Type B pancreatic cell (in vitro differentiated cells): ENCODE measurements around the gene WDR1. TPM values are rescaled to one million over a fixed set of nuclear protein-coding genes. Genes with fewer than 3 reads are reported as not detected.

Source experiments
- DNase-seq: peaks from one replicate; pipeline ENCODE4 v3.0.0; 2021; ENCODE audit warnings: mixed read lengths; ENCODE audit not compliant: unreplicated experiment; ENCODE audit errors: extremely low spot score
- H3K27ac Mint-ChIP-seq: 2 replicates; pipeline ENCODE4 v1.8.0; 2021; ENCODE audit warnings: mild to moderate bottlenecking, mixed read lengths
- H3K27me3 Mint-ChIP-seq: 2 replicates; pipeline ENCODE4 v1.8.0; 2021; ENCODE audit warnings: mixed read lengths
- H3K36me3 Mint-ChIP-seq: 2 replicates; pipeline ENCODE4 v1.8.0; 2021; ENCODE audit warnings: mixed read lengths
- H3K4me1 Mint-ChIP-seq: one replicate; pipeline ENCODE4 v1.8.0; 2021; ENCODE audit warnings: mixed read lengths; ENCODE audit not compliant: unreplicated experiment
- H3K4me3 Mint-ChIP-seq: 2 replicates; pipeline ENCODE4 v1.8.0; 2021; ENCODE audit warnings: mild to moderate bottlenecking, mixed read lengths
- H3K9me3 Mint-ChIP-seq: 2 replicates; pipeline ENCODE4 v1.8.0; 2021; ENCODE audit warnings: mixed read lengths
- total RNA-seq: library from RNA; stranded (reverse); gene quantifications from 2 replicates; pipeline ENCODE4 v1.2.1, GENCODE V29; 2021; ENCODE audit warnings: low replicate concordance
- TF ChIP-seq, protein P1 (sequence below): fragments of 200-600 bp; sonication (generic); conservative IDR thresholded peaks from 2 replicates; pipeline ENCODE4 v1.5.0; 2021; ENCODE audit warnings: antibody characterized with exemption, mild to moderate bottlenecking

The WDR1 gene
- total RNA-seq, 1 donor from 2014 or later, result 227 TPM

GRCh38 chr4:10079256-10079655 is 37.3 kb downstream of the WDR1 start:
- no peaks in the 10 kb centered on the region for H3K27me3 Mint-ChIP-seq
- TF ChIP-seq, protein P1, sequence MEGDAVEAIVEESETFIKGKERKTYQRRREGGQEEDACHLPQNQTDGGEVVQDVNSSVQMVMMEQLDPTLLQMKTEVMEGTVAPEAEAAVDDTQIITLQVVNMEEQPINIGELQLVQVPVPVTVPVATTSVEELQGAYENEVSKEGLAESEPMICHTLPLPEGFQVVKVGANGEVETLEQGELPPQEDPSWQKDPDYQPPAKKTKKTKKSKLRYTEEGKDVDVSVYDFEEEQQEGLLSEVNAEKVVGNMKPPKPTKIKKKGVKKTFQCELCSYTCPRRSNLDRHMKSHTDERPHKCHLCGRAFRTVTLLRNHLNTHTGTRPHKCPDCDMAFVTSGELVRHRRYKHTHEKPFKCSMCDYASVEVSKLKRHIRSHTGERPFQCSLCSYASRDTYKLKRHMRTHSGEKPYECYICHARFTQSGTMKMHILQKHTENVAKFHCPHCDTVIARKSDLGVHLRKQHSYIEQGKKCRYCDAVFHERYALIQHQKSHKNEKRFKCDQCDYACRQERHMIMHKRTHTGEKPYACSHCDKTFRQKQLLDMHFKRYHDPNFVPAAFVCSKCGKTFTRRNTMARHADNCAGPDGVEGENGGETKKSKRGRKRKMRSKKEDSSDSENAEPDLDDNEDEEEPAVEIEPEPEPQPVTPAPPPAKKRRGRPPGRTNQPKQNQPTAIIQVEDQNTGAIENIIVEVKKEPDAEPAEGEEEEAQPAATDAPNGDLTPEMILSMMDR, result no peak
- peaks cover 26% of the 10 kb centered on the region for H3K36me3 Mint-ChIP-seq
- no peak overlapping the region for H3K4me3 Mint-ChIP-seq
- no peaks in the 10 kb centered on the region for H3K4me1 Mint-ChIP-seq
- DNase-seq, result no peak
- H3K9me3 Mint-ChIP-seq, result no peaks in the 10 kb centered on the region
- H3K27ac Mint-ChIP-seq, result peak overlapping the region; percentile 48

DNA sequence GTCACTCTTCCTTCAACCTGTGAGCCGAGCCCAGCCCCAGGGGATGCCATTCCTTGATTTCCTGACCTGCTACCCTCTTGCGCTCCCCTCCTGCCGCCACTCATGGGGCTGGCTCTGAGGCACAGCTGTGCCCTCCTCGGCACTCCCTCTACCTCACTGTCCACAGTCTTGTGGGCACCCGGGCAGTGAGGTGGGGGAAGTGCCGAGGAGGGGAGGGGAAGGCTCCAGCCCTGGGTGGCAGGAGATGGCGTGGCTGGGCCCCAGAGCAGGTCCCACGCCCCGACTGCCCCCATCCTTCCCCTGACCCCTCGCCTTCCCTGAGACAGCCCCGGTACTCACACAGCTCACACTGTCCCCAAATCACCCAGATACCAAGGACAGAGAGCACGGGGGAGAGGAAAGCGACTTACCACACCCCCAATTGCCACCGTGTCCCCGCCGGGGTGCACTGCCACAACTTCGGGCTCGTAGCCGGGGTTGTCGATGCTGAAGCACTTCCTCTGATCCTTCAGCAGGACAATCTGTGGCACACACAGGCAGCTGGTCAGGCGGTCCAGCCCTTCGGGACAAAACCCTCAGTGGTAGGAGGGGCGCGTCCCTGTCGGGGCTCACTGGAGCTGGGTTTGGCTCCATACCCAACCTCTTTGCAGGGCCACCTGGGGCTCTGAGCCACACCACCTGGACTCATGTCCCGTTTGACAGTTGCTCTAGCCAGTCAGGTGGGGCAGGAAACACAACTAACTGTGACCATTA is 37.9 kb downstream of the WDR1 start:
- H3K27ac Mint-ChIP-seq, result peak overlapping the region; percentile 48
- TF ChIP-seq, protein P1, result no peak
- no peaks in the 10 kb centered on the region for H3K27me3 Mint-ChIP-seq
- no peak for DNase-seq
- H3K4me3 Mint-ChIP-seq, result no peak overlapping the region
- no peaks in the 10 kb centered on the region for H3K9me3 Mint-ChIP-seq
- peaks cover 28% of the 10 kb centered on the region for H3K36me3 Mint-ChIP-seq
- H3K4me1 Mint-ChIP-seq, result no peaks in the 10 kb centered on the region

- Mint-ChIP-seq H3K36me3 (peaks cover 30% of the 10 kb centered on the region), H3K27me3 (no peaks in the 10 kb centered on the region), H3K4me1 (no peaks in the 10 kb centered on the region), H3K27ac (no peak overlapping the region), H3K9me3 (no peaks in the 10 kb centered on the region), H3K4me3 (no peak overlapping the region)
- TF ChIP-seq, protein P1, result no peak
- DNase-seq, result no peak
Observed at GRCh38 chr4:10077483-10078335, 38.9 kb downstream of the WDR1 start.

- no peak for DNase-seq
- TF ChIP-seq, protein P1, result no peak
- no peaks in the 10 kb centered on the region for H3K9me3 Mint-ChIP-seq
- H3K36me3 Mint-ChIP-seq, result peaks cover 32% of the 10 kb centered on the region
- H3K27ac Mint-ChIP-seq, result no peak overlapping the region
- no peak overlapping the region for H3K4me3 Mint-ChIP-seq
- no peaks in the 10 kb centered on the region for H3K27me3 Mint-ChIP-seq
- H3K4me1 Mint-ChIP-seq, result no peaks in the 10 kb centered on the region
Observed at GRCh38 chr4:10077076-10077475, 39.5 kb downstream of the WDR1 start.

DNA sequence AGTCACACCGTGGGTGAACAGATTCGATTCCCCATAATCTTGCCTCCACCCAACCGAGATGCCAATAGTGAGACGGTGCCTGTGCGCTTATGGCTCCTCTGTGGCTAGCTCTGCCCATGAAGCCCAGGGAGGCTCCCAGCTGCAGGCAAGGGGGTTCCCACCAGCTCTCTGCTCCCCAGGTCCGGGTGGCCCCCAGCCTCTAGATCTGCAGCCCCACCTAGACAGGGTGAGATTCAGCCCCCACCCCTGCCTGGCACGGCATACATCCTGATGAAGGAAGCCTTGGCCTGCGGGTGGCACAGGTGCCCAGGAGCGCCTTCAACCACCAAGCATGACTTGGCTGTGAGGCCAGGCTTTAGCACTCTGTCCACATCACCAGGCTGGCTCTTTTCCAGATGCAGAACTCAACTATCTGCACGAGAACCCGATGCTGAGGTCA is 40.6 kb downstream of the WDR1 start:
- Mint-ChIP-seq H3K27me3 (no peaks in the 10 kb centered on the region), H3K4me1 (no peaks in the 10 kb centered on the region), H3K27ac (no peak overlapping the region), H3K4me3 (no peak overlapping the region), H3K9me3 (no peaks in the 10 kb centered on the region), H3K36me3 (peaks cover 28% of the 10 kb centered on the region)
- TF ChIP-seq, protein P1, result no peak
- DNase-seq, result no peak
